OCI-LY3 (cell line): ENCODE measurements around the gene NCOR2.

Experiments used
- CTCF ChIP-seq: fragments of 200-600, 300-600 bp; sonication (generic); IDR thresholded peaks from 2 replicates; pipeline ENCODE4 v1.5.1; 2014; ENCODE audit warnings: antibody characterized with exemption, low read length, low read depth
- EZH2phosphoT487 ChIP-seq: fragments of 200-600 bp; shearing (Covaris generic); IDR thresholded peaks from 2 replicates; pipeline ENCODE4 v1.6.1; 2018; ENCODE audit warnings: antibody characterized with exemption, mixed run types, low read depth

- no peak for TF ChIP-seq CTCF
- no peak for TF ChIP-seq EZH2phosphoT487
Observed at GRCh38 chr12:124576061-124576650, 8.7 kb upstream of the NCOR2 start.
